ENCODE results near the gene ZGRF1.

Gene ZGRF1

DNA sequence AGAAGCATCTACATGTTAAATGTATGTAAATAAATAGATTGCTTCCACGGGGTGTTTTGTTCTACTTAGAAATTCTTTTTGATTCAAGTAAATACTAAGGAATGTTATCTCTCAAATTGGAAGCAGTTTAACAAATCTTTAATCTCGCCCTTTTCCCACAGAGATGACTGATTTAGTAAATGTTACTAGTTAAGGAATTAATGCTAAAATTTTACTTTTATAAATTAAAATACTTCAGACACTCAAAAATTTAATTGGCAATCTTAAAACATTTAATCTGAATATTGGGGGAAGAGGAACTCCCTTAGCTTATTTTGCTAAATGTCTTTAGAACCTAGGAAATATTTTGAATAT lies 12.3 kb upstream of the ZGRF1 start:
- Histone ChIP-seq H3K4me3 (replicated peaks; ENCODE audit: insufficient read depth, low read length) (no peak overlapping the region), H3K27ac (replicated peaks) (no peak overlapping the region), H3K27me3 (ENCODE audit: insufficient read depth, poor library complexity, severe bottlenecking) (no peaks in the 10 kb centered on the region)
- DNase-seq (ENCODE audit: low read depth in 1 of 2, low spot score in 1 of 2): no peak
- TF ChIP-seq, protein P1, sequence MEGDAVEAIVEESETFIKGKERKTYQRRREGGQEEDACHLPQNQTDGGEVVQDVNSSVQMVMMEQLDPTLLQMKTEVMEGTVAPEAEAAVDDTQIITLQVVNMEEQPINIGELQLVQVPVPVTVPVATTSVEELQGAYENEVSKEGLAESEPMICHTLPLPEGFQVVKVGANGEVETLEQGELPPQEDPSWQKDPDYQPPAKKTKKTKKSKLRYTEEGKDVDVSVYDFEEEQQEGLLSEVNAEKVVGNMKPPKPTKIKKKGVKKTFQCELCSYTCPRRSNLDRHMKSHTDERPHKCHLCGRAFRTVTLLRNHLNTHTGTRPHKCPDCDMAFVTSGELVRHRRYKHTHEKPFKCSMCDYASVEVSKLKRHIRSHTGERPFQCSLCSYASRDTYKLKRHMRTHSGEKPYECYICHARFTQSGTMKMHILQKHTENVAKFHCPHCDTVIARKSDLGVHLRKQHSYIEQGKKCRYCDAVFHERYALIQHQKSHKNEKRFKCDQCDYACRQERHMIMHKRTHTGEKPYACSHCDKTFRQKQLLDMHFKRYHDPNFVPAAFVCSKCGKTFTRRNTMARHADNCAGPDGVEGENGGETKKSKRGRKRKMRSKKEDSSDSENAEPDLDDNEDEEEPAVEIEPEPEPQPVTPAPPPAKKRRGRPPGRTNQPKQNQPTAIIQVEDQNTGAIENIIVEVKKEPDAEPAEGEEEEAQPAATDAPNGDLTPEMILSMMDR (IDR thresholded peaks at IDR 0.05; ENCODE audit: insufficient read depth, low read length): no peak
- no peak for TF ChIP-seq POLR2AphosphoS5 (IDR thresholded peaks at IDR 0.05; ENCODE audit: low read depth)
- TF ChIP-seq, protein P2, sequence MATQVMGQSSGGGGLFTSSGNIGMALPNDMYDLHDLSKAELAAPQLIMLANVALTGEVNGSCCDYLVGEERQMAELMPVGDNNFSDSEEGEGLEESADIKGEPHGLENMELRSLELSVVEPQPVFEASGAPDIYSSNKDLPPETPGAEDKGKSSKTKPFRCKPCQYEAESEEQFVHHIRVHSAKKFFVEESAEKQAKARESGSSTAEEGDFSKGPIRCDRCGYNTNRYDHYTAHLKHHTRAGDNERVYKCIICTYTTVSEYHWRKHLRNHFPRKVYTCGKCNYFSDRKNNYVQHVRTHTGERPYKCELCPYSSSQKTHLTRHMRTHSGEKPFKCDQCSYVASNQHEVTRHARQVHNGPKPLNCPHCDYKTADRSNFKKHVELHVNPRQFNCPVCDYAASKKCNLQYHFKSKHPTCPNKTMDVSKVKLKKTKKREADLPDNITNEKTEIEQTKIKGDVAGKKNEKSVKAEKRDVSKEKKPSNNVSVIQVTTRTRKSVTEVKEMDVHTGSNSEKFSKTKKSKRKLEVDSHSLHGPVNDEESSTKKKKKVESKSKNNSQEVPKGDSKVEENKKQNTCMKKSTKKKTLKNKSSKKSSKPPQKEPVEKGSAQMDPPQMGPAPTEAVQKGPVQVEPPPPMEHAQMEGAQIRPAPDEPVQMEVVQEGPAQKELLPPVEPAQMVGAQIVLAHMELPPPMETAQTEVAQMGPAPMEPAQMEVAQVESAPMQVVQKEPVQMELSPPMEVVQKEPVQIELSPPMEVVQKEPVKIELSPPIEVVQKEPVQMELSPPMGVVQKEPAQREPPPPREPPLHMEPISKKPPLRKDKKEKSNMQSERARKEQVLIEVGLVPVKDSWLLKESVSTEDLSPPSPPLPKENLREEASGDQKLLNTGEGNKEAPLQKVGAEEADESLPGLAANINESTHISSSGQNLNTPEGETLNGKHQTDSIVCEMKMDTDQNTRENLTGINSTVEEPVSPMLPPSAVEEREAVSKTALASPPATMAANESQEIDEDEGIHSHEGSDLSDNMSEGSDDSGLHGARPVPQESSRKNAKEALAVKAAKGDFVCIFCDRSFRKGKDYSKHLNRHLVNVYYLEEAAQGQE (IDR thresholded peaks at IDR 0.05; ENCODE audit: insufficient replicate concordance, low read depth): no peak
- TF ChIP-seq GABPA (IDR thresholded peaks at IDR 0.05; ENCODE audit: low read depth): no peak
- no peak for TF ChIP-seq SPI1 (IDR thresholded peaks at IDR 0.05; ENCODE audit: borderline replicate concordance, low read depth)

DNA sequence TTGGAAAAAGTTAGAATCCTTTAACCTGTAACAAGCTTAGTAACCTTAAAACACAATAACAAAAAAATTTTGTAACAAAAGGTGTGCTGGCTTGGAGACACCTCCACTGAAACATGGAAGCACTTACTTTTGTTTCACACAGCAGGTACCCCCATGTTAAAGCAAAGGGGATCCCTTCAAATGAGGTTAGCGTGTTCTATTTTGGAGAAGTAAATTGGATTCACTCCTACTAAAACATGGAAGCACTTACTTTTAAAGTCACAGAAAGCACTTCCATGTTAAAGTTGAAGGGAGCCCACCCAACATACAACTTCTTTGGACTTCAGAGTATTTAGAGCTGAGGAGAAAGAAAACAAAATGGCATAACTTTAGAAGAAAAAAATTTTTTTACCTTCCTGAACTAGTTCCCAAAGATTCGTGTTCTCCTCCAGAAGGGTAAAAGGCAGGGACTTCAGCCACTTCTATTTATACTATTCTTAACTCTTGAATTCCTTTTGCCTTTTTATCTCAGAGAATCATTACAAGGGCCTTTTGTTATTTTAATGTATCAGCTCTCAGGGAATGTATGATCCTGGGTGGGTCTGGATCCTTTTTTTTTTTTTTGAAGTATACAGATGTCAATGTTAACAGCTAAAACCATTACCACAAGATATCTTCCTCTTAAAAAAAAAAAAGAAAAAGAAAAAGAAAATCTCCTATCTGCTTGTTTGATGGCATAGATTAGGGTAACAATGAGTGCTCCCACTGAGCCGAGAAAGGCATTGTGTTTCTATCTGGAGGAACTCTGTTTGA lies 11.8 kb upstream of the ZGRF1 start:
- Histone ChIP-seq H3K27ac (replicated peaks) (no peak overlapping the region), H3K27me3 (ENCODE audit: insufficient read depth, poor library complexity, severe bottlenecking) (no peaks in the 10 kb centered on the region), H3K4me3 (replicated peaks; ENCODE audit: insufficient read depth, low read length) (no peak overlapping the region)
- TF ChIP-seq, protein P1 (IDR thresholded peaks at IDR 0.05; ENCODE audit: insufficient read depth, low read length): no peak
- TF ChIP-seq SPI1 (IDR thresholded peaks at IDR 0.05; ENCODE audit: borderline replicate concordance, low read depth) (no peak), GABPA (IDR thresholded peaks at IDR 0.05; ENCODE audit: low read depth) (no peak)
- TF ChIP-seq, protein P2 (IDR thresholded peaks at IDR 0.05; ENCODE audit: insufficient replicate concordance, low read depth): no peak
- no peak for DNase-seq (ENCODE audit: low read depth in 1 of 2, low spot score in 1 of 2)

DNA sequence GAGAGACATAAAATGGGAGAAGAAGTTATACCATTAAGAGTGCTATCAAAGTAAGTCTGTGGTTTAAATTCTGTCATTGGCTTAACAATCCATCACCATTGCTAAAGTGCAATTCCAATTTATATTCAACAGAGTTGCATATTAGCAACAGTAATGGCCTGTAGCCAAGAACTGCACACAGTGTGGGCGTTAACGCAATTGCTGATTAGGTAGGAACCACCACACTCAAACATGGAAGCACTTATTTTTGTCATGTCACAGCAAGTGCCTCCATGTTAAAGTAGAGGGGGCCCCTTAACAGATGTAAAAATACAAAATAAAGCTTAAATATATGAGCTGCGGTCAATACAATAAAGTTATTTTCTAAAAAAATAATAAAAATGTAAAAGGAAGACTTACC lies 11.1 kb upstream of the ZGRF1 start:
- Histone ChIP-seq H3K27ac (replicated peaks) (no peak overlapping the region), H3K4me3 (replicated peaks; ENCODE audit: insufficient read depth, low read length) (no peak overlapping the region)
- TF ChIP-seq POLR2AphosphoS5 (IDR thresholded peaks at IDR 0.05; ENCODE audit: low read depth): no peak
- no peak for TF ChIP-seq SPI1 (IDR thresholded peaks at IDR 0.05; ENCODE audit: borderline replicate concordance, low read depth)
- TF ChIP-seq, protein P2 (IDR thresholded peaks at IDR 0.05; ENCODE audit: insufficient replicate concordance, low read depth): no peak
- TF ChIP-seq, protein P1 (IDR thresholded peaks at IDR 0.05; ENCODE audit: insufficient read depth, low read length): no peak
- TF ChIP-seq GABPA (IDR thresholded peaks at IDR 0.05; ENCODE audit: low read depth): no peak

More for the DNA sequence above, 11.1 kb upstream of the ZGRF1 start:
- no peaks in the 10 kb centered on the region for H3K27me3 ChIP-seq (ENCODE audit: insufficient read depth, poor library complexity, severe bottlenecking)
- DNase-seq (ENCODE audit: low read depth in 1 of 2, low spot score in 1 of 2): no peak

All from HL-60 (cell line).